GM19455 (cell line): ENCODE results near the gene TOPORS.
"Not testable (repeated sequence)": the region's sequence is repeated elsewhere in the genome, so short reads cannot be mapped to it uniquely, and the experiment has no call there.

Experiments
- ATAC-seq: cut with Tn5 transposase; IDR thresholded peaks from one replicate; pipeline ENCODE4 v1.9.1; 2021; ENCODE audit not compliant: unreplicated experiment

Gene TOPORS

GRCh38 chr9:32566770-32567169, 14.4 kb upstream of the TOPORS start:
- no peak for ATAC-seq

DNA sequence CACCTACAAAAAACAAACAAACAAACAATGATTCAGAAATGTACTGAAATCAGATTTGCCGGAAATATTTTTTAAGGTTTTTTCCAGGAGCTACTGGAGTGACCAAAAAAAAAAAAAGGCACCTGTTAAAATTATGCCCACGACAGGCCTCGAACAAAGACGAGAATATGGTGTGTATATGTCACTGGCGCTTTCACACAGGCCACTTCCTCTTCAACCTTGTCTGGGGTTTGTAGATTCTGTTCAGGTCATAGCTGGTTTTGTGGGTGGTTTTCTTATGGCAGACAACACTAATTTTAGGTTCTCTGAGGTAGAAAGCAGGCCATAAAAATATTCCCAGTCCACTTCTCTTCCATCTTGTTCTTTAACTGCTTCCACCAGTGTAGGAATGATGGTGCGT, 13.6 kb upstream of the TOPORS start:
- ATAC-seq: no peak

DNA sequence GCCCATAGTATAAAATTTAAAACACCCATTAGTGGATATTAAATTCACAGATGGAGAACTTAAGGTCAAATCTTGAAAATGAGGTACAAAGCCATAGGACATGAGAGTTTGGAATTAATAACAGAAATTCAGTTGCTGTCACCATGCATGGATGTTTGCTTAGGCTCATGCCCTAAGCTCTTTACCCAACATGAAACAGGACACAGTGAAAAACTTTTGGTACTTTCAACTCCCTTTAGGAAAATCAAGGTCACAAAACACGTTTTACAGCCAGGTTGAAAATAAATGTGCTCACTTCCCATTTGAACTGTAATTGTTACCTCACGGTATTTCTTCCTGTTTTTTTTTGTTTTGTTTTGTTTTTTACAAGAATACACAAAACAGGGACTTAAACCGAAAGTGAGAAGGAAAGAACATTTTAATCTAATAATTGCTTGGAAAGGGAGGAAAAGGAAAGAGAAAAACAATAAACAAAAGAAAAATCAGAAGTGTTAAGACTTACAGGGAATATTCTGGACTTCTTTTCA, 6.1 kb upstream of the TOPORS start:
- ATAC-seq: no peak

DNA sequence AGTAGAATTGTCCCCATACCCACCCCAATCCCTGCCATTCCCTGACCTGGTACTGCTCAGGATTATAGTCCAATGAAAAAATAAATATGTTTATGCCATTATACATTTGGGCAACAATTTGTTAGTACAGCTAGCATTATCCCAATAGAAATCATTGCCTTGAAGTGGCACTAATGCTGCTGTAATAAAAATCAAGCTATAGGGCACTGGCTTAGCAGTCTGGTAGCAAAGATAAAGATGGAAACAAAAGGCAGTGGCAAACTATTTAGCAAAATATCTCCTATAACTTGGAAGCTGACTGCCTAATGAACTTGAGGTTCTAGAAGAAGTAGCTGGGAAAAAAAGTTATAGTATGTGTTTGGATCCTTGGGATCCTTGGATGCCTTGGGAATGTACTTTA, 2.2 kb upstream of the TOPORS start:
- ATAC-seq: no peak

DNA sequence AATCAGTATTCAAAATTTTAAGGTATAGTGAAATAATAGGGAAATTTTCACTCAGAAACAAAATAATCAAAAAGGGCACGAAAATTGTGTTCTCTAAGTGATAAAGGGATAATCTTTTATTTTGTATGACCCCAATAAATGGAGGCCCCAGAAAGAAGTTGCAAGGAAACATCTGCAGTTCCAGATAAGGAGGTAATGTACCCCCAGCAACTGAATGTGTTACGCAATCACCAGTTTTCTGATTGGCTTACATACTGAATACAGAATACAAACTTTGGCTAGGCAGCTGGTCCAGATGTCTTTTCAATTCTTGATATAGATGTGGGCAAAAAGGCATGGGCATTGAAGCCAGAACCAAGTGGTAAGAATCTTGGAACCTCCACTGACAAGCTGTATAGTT, 1.7 kb upstream of the TOPORS start:
- ATAC-seq: no peak

GRCh38 chr9:32551276-32552051, 922 bp downstream of the TOPORS start:
- ATAC-seq: peak; percentile 9

- ATAC-seq: peak; percentile 61
Observed at GRCh38 chr9:32550562-32551275, 1.7 kb downstream of the TOPORS start.

- ATAC-seq: no peak
Observed at GRCh38 chr9:32550150-32550561, 2.2 kb downstream of the TOPORS start.

GRCh38 chr9:32548213-32548612, 4.2 kb downstream of the TOPORS start:
- not testable (repeated sequence) for ATAC-seq

GRCh38 chr9:32545884-32546283, 6.5 kb downstream of the TOPORS start:
- no peak for ATAC-seq

DNA sequence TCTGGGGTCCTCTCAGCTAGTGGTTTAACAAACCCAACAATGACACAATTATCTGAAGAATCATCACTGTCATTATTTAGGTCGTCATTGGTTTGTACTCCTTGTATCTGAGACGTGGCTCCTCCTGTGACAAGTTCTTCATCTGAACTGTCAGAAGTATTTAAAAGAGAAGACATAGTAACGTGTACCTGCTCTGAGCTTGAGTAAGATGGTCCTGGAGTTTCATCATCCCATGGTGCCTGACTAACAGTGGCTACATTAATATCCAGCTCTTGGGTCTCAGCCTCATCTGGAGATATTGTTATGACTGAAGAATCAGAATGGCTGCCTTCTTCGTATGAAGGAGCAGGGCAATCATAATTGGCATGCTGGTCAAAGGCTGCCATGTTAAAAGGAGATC, 9.3 kb downstream of the TOPORS start:
- no peak for ATAC-seq

DNA sequence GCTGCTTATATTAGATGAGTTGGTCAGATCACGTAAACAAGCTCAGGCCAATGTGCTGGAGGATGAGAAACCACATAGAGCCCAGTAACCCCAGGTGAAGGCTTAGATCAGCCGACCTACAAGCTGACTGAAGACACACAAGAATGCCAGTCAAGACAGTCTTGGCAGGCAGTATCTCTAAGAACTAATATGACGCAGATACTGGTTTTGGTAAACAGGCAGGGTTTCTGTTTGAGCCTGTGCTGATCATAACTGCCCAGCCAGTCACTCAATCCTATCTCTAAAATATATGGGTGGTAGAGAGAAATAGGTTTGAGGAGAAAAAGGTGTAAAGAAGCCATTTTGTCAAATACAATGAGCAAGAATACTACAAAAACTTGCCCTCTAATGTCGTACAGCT, 18.6 kb downstream of the TOPORS start:
- ATAC-seq: no peak

DNA sequence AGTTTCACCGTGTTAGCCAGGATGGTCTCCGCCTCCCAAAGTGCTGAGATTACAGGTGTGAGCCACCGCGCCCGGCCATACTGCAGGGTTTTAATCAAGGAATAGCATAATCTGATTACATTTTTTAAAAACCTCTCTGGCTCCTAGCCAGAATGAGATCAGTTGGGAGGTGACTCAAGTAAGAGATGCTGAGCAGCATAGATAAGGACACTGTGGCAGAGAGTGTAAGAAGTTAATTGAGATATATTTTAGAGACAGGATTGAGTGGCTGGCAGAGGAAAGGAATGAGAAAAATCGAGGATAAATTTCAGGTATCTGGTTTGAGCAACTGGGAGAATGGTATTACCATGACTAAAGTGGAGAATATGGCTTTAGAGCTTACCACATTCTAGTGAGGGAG, 19.1 kb downstream of the TOPORS start:
- ATAC-seq: no peak

DNA sequence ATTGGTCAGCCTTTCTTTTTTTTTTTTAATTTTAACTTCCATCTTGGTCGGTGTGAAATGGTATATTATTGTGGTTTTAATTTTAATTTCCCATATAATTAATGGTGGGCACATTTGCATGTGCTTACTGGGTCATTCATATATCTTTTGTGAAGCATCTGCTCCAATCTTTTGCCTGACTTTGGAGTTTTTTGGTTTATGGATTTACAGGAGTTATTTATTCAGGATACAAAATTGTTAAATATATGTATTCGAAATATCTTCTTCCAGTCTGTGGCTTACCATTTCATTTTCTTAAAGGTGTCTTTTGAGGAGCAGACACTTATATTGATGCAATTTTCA, 25.7 kb downstream of the TOPORS start:
- no peak for ATAC-seq

DNA sequence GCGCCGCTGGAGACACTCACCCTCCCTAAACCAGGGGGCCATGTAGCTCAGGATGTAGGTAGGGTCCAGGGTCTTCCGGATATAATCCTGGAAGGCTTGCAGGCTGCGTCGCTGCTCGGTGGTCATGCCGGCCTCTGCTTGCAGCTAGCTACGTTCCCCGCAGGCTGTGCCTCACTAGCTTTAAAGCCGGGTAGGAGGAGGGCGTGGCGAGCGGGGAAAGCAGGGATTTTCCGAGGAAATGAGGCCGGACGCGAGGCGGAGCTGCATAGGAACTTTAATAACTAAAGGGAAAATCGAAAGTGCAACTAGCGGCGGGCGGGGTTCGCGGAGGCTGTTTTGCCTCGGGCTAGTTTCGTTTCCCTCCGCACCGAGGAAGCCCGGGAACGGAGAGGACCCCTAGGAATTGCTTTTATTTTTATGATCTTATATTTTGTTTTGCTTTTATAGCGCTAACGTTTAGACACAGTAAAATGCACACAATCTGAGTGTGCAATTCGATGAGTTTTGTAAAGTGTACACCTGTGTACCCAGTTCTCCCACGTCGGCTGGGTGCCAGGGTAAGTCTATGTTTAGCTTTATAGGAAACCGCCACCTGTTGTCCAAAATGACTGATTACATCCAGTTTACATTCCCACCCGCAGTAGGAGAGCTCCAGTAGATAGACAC, 26.2 kb downstream of the TOPORS start, which contains the start of gene RIGI:
Gene RIGI, minus strand, starts transcription at position 156 of the 666 bp plus-strand sequence. Its CDS starts 30 bp downstream, at position 126.
- peak; percentile 68 for ATAC-seq

GRCh38 chr9:32525709-32526030, 26.7 kb downstream of the TOPORS start:
- peak; percentile 27 for ATAC-seq

DNA sequence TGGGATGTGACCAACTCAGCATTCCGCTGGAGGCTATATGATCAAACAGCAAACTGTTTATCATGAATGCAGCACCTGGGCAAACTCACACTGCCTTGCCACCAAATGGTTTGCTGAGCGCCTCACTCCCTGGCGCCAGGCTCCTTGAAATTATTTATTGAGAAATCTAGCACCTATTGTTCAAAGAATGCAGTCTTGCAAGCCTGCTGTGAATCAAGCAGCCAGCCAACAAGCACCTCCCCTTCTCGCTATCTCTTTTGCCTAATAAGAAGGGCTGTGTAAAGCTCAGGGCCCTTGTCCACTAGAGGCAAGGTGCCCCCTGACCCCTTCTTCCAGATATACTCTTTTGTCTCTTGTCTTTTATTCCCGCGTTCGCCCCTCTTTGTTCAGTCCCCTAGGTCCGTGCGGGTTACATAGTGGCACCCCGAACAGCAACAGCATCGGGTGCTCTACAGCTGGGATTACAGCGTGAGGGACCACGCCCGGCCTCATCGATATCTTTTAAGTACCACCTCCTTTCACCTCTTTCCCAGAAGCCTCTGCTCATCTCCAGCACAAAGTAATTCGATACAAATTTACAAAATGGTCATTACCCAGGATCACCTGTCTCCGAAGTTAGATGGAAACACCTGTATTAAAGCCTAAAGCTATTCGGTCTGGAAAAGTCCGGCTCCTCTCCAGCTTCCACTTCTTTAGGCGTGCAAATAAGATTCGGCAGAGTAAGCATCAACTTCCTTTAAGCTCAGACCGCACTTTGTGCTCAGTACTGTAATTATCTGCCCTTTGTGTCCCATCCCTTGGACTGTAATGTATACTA, 27.3 kb downstream of the TOPORS start:
- peak; percentile 20 for ATAC-seq

DNA sequence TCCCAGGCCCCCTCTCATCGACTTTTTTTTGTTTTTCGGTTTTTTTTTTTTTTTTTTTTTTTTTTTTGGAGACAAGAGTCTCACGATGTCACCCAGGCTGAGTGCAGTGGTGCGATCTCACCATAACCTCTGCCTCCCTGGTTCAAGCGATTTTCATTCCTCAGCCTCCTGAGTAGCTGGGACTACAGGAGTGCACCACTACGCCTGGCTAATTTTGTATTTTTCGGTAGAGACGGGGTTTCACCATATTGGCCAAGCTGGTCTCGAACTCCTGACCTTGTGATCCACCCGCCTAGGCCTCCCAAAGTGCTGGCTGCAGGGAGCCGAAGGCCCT, 27.9 kb downstream of the TOPORS start:
- ATAC-seq: not testable (repeated sequence)

DNA sequence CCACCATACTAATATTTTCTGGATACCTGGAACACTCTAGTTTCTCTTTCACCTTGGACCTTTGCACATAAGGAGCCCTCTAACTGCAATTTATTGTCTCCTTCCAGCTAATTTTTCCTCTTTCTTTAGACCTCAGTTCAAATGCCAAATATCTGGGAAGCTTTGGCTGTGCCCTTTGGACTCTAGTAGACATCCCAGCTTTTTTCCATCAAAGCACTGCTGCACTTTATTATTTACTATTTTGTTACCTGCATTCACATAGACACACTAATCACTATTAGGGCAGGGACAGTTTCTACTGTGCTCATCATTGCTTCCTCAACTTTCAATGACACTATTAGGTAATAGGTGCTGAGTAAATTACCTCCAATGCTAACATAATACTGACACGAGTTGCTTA, 28.5 kb downstream of the TOPORS start:
- ATAC-seq: no peak

- ATAC-seq: no peak
Observed at GRCh38 chr9:32518276-32518675, 34.1 kb downstream of the TOPORS start.

GRCh38 chr9:32516241-32516640, 36.1 kb downstream of the TOPORS start:
- no peak for ATAC-seq
